ENCODE data around the gene ZNF506.
"Not testable (repeated sequence)": the region's sequence is repeated elsewhere in the genome, so short reads cannot be mapped to it uniquely, and the experiment has no call there.

Gene ZNF506

DNA sequence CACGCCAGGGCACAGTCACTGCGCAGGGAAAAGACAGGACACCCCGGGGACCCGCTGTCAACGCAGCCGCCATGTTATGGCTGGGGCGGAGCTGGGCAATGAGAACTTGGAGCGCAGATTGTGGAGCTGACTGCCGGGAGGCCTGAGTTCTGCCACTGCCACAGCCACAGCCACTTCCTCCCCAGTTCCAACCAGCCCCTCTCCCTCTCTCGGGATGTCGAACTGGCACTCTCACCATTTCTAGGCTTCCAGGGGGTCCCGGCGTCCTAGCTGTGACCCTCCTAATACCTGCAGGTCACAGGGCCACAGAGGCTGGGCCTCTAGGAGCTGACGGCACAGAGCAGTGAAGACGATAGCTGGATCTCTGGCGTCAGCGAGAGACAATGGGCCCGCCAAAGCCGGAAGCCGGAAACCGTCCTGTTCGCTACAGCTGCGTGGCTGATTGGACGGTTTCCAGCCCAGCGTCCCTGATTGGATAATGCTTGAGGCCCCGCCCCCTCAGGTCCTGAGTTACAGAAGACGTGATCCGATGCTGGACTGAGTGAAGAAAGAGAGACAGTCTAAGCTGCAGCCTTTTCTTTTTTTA is at the start of gene ZNF506:
TSS of gene ZNF506 (minus strand) at position 385 of the 586 bp plus-strand sequence. CDS start at position 238, 147 bp downstream.
- DNase-seq (ENCODE audit: extremely low read depth, low read depth), result peak; percentile 94
- TF ChIP-seq, protein P1, sequence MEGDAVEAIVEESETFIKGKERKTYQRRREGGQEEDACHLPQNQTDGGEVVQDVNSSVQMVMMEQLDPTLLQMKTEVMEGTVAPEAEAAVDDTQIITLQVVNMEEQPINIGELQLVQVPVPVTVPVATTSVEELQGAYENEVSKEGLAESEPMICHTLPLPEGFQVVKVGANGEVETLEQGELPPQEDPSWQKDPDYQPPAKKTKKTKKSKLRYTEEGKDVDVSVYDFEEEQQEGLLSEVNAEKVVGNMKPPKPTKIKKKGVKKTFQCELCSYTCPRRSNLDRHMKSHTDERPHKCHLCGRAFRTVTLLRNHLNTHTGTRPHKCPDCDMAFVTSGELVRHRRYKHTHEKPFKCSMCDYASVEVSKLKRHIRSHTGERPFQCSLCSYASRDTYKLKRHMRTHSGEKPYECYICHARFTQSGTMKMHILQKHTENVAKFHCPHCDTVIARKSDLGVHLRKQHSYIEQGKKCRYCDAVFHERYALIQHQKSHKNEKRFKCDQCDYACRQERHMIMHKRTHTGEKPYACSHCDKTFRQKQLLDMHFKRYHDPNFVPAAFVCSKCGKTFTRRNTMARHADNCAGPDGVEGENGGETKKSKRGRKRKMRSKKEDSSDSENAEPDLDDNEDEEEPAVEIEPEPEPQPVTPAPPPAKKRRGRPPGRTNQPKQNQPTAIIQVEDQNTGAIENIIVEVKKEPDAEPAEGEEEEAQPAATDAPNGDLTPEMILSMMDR (IDR thresholded peaks at IDR 0.05; ENCODE audit: low read depth, low read length), result no peak

DNA sequence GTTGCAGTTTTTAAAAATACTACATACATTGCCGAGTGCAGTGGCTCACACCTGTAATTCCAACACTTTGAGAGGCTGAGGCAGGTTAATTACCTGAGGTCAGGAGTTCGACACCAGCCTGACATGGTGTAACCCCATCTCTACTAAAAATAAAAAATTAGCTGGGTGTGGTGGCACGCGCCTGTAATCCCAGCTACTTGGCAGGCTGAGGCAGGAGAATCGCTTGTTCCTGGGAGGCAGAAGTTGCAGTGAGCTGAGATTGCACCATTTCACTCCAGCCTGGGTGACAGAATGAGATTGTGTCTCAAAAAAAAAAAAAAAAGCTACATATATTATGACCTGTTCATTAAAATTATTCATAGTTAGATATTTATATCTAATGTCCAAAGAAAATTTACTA is 48.5 kb upstream of the ZNF506 start:
- not testable (repeated sequence) for DNase-seq (ENCODE audit: extremely low read depth, low read depth)

DNA sequence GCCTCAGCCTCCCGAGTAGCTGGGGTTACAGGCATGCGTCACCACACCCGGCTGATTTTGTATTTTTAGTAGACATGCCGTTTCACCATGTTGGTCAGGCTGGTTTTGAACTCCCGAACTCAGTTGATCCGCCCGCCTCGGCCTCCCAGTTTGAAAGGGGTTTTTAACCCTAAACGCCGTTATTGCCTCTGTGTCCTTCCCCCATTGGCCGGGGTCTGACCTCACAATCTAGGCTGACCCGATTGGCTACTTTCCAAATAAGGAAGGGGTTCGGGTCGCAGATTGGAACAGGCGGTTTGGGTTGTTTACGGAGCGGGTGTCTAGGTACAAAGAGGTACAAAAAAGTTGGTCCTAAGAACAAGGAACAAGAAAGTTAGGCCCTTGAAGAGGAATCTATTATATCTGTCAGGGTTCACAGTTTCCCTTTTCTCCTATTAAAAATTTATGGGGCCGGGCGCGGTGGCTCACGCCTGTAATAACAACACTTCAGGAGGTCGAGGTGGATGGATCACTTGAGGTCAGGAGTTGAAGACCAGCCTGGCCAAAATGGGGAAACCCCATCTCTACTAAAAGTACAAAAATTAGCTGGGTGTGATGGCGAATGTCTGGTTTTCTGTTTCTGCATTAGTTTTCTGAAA is 45.2 kb upstream of the ZNF506 start:
- no peak for DNase-seq (ENCODE audit: extremely low read depth, low read depth)

DNA sequence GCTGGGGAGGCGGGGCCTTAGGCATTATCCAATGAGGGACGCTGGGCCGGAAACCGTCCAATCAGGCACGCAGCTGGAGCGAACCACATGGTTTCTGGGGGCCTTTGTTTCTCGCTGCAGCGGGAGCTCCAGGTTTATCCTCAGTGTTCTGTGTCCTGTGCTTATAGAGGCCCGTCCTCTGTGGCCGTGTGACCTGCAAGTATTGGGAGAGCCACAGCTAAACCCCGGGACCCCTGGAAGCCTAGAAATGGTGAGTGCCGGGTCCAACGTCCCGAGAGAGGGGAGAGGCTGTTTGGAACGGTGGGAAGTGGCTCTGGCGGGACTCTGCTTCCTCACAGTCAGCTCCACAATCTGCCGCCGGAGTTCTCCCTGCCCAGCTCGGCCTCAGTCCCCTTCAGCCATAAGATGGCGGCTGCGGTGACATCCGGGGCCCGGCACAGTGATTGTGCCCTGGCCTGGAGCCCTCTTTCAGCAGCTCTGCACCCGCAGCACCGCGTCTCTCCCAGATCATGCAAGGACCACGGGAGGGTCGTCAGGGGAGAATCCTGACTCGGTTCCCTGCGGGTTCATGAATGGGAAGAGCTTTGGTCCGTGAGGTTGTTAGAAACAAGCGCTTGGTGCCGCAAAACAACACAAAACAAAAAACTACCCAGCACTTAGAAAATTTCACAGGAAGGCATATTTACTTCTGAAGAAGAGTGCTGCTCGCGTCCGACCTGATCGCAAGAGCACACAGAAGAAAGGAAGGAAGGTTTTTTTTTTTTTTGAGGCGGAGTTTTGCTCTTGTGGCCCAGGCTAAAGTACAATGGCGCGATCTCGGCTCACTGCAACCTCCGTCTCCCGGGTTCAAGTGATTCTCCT is 44.4 kb upstream of the ZNF506 start, which contains the start of gene ZNF253:
TSS of gene ZNF253 (plus strand) at position 133 of the 861 bp plus-strand sequence. CDS start at position 248, 115 bp downstream.
- peak; percentile 78 for DNase-seq (ENCODE audit: extremely low read depth, low read depth)
- TF ChIP-seq, protein P1 (IDR thresholded peaks at IDR 0.05; ENCODE audit: low read depth, low read length), result no peak

More for the DNA sequence above, 45.2 kb upstream of the ZNF506 start:
- TF ChIP-seq, protein P1 (IDR thresholded peaks at IDR 0.05; ENCODE audit: low read depth, low read length), result no peak

DNA sequence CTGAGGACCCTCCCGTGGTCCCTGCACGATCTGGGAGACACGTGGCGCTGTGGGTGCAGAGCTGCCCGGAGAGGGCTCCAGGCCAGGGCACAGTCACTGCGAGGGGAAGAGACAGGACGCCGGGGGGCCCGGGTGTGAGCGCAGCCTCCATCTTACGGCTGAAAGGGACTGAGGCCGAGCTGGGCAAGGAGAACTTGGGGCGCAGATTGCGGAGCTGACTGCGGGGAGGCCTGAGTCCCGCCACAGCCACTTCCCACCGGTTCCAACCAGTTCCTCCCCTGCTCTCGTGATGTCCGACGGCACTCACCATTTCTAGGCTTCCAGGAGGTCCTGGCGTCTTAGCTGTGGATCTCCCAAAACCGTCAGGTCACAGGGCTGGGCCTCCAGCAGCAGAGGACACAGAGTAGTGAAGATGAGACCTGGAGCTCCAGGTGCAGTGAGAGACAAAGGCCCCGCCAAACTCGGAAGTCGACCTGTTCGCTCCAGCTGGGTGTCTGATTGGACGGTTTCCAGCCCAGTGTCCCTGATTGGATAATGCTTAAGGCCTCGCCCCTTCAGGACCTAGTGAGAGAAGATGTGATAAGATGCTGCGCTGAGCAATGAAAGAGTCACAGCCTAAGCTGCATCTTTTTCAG is 39.3 kb upstream of the ZNF506 start:
- no peak for DNase-seq (ENCODE audit: extremely low read depth, low read depth)
- TF ChIP-seq, protein P1 (IDR thresholded peaks at IDR 0.05; ENCODE audit: low read depth, low read length), result no peak

DNA sequence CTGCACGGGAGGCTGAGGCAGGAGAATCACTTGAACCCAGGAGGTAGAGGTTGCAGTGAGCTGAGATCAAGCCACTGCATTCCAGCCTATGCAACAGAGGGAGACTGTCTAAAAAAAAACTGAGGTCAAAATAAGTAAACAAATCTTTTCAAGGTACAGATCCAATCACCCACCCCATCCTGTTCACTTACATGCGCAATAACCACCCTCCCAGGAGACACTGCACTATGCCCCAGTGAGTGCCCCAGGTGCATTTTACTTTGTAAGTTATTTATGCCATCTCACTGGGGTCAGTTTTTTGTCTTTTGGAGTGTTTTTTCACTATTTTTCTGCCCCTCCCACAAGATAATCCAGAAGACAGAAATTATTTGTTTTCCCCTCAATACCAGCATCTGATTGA is 37.2 kb upstream of the ZNF506 start:
- no peak for DNase-seq (ENCODE audit: extremely low read depth, low read depth)
- TF ChIP-seq, protein P1 (IDR thresholded peaks at IDR 0.05; ENCODE audit: low read depth, low read length), result no peak

DNA sequence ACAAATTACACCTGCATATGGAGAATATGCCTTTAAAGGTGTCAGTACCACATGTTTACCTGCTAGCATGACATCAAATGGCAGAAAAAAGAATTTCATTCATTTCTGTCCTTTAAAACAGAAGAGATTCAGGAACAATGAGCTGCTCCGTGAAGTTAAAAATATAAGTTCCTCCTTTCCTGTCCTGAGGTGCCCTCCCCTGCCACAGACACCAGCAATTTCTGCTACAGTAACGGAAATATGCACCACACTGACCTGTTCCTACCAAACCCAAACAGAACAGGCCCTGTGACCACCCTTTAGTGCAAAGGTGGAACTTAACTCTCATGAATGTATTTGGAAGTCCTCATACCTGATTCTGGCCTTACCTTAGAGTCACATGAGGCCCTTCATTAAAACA is 30.2 kb upstream of the ZNF506 start:
- DNase-seq (ENCODE audit: extremely low read depth, low read depth), result not testable (repeated sequence)

DNA sequence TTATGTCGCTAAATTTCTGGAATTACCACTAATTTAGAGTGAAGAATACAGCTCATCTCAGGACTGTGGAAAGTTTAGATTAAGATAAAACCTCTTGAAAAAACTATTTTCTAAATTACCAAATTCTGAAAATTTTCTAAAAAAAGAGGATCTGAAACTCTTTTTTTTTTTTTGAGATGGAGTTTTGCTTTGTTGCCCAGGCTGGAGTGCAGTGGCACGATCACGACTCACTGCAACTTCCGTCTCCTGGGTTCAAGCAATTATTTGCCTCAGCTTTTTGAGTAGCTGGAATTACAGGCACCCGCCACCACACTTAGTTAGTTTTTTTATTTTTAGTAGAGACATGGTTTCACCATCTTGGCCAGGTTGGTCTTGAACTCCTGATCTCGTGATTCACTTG is 27.5 kb upstream of the ZNF506 start:
- TF ChIP-seq, protein P1 (IDR thresholded peaks at IDR 0.05; ENCODE audit: low read depth, low read length), result no peak
- DNase-seq (ENCODE audit: extremely low read depth, low read depth), result no peak
